ENCODE measurements around the gene TNS4.

- TF ChIP-seq POLR2A (IDR thresholded peaks at IDR 0.05) = no peak
- TF ChIP-seq CTCF (IDR thresholded peaks at IDR 0.05) = no peak
These were observed 38.9 kb downstream of the TNS4 start for GRCh38 chr17:40462343-40463121.

Measured in lower leg skin (tissue), 3 donors.